Bronchus fibroblast of lung (primary cell): Measurements from ENCODE around the gene ARHGAP32. TPM values are rescaled to one million over a fixed set of nuclear protein-coding genes. Genes with fewer than 3 reads are reported as not detected.

Experiments
- total RNA-seq: library from RNA; depleted of rRNA; stranded (reverse); fragments of >200 nt; gene quantifications from 2 replicates; pipeline ENCODE4 v1.2.3, GENCODE V29; 2015

Gene ARHGAP32
- 2.2 and 2.8 TPM in 2 replicates for total RNA-seq

DNA sequence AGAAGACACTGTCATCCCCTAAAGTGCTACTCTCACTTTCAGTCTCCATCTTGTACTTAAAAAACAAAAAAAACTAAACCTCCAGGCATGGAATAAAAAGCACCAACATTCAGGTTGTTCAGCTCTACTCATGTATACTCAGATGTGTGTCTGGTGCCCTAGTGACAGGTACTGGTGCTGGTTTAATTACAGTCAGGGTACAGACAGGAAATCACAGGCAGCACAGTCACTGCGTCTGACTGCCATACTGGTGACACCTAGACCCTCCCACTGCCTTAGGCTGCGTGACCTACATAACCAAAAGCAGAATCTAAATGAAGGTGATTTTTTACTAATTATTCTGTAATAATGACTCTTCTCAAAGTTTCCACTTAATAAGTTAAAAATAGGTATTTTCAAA, at the start of gene ARHGAP32:
Gene ARHGAP32, minus strand, starts transcription at position 176 of the 400 bp plus-strand sequence. Its CDS starts 127 bp downstream, at position 49.

DNA sequence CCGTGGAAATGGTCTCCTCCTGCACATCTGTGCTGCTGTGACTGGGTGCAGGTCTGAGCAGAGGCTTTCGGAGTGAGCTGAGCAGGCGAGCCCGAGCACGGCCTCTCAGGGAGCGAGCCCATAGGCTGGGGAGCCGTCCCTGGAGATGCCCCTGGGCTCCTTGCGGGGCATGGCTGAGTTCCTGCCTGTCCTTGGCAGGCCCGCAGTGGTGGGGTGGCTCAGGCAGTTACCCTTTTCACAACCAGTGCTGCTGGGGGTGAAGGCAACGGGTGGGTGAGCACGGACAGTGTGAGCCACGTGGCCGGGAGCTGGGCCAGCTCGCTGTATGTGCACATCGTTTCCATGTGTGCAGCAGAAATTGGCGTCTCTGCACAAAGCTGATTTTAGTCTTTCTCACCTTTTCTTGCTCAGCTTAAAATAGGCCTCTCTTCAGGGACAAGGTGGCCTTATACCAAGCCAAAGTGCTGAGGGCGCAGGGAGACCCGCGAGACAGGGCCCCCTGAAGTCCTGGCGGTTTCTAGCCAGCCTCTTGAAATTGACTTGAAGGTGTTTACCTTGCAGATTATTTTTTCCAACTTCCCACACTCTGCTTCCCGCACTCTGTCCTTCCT, 249.2 kb downstream of the ARHGAP32 start, which contains the start of gene TP53AIP1:
Gene TP53AIP1, minus strand, starts transcription at position 55 of the 611 bp plus-strand sequence. CDS start 5,053 bp downstream, outside the sequence.

Other genes starting within 250 kb of the ARHGAP32 start
- not detected in 2 replicates for gene TP53AIP1, start 249.5 kb downstream of the ARHGAP32 start, total RNA-seq
- gene BARX2, start 183.5 kb upstream of the ARHGAP32 start, total RNA-seq, result not detected in 2 replicates